22Rv1 (cell line): ENCODE results near the gene SHQ1.

ENCODE experiments used
- CTCF ChIP-seq: fragments of 450-650 bp; IDR thresholded peaks from 2 replicates; pipeline ENCODE4 v1.5.1; 2017; ENCODE audit warnings: mild to moderate bottlenecking
- ZFX ChIP-seq: fragments of 450-650 bp; IDR thresholded peaks from 2 replicates; pipeline ENCODE4 v1.6.1; 2017; ENCODE audit warnings: antibody characterized with exemption, borderline replicate concordance

- TF ChIP-seq CTCF (no peak), ZFX (no peak)
Measured at GRCh38 chr3:72724070-72724469, 124.2 kb downstream of the SHQ1 start.
